GM19035 (cell line): ENCODE results near the gene PFKL.
"Not testable (repeated sequence)": the region's sequence is repeated elsewhere in the genome, so short reads cannot be mapped to it uniquely, and the experiment has no call there.

ENCODE experiments used
- ATAC-seq: cut with Tn5 transposase; IDR thresholded peaks from one replicate; pipeline ENCODE4 v1.9.1; 2021; ENCODE audit not compliant: unreplicated experiment

Gene PFKL

GRCh38 chr21:44293551-44294231 is 6.2 kb upstream of the PFKL start:
- no peak for ATAC-seq

DNA sequence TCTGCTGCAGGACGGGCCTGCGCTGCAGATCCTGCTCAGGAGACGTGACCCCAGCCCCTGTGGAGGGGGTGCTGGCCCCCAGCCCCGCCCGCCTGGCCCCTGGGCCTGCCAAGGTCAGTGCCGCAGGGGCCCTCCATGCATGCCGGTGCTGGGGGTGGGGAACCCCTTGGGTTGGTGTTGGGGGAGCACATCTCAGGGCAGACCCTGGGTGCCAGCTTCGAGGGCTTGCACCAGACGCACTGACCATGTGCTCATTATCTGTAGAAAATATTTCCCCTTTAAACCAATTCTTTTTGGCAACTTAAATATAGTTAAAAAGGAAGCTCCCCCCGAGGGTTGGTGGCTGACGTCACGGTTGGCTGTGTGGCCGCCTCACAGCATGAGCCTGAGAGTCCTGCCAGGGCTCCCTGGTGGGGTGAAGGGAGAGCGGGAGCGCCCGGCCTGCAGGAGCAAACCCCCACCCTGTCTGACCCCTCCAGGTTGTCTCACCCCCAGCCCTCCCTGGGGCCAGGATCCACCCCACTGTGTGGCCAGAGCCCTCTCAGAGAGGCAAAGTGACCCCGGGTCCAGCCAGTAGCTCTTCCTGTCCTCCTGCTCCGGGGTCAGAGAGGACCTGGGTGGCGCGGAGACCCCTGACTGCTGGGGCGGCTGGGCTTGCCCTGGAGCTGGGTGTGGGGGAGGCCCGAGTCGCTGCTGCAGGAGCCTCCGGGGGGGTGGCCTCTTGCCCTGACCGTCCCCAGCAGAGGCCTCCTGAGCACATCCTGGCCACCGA is 5.3 kb upstream of the PFKL start:
- no peak for ATAC-seq

- ATAC-seq = no peak
Measured at GRCh38 chr21:44295163-44295573, 4.7 kb upstream of the PFKL start.

GRCh38 chr21:44295646-44296045 is 4.2 kb upstream of the PFKL start:
- no peak for ATAC-seq

GRCh38 chr21:44296103-44296519 is 3.7 kb upstream of the PFKL start:
- no peak for ATAC-seq

GRCh38 chr21:44296916-44297315 is 2.9 kb upstream of the PFKL start:
- ATAC-seq = no peak

DNA sequence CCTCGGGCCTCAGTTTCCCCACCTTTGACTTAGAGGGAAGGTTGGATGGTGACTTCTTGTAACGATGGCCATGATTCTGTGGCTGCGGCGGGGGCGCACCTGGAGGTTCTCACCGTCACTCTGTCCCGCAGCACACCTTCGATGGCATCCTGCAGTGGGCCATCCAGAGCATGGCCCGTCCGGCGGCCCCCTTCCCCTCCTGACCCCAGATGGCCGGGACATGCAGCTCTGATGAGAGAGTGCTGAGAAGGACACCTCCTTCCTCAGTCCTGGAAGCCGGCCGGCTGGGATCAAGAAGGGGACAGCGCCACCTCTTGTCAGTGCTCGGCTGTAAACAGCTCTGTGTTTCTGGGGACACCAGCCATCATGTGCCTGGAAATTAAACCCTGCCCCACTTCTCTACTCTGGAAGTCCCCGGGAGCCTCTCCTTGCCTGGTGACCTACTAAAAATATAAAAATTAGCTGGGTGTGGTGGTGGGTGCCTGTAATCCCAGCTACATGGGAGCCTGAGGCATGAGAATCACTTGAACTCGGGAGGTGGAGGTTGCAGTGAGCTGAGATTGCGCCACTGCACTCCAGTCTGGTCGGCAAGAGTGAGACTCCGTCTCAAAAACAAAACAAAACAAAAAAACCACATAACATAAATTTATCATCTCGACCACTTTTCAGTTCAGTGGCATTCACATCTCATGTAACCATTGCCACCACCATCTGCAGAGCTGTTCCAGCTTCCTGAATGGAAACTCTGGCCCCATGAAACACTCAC is 2.1 kb upstream of the PFKL start:
- ATAC-seq = no peak

DNA sequence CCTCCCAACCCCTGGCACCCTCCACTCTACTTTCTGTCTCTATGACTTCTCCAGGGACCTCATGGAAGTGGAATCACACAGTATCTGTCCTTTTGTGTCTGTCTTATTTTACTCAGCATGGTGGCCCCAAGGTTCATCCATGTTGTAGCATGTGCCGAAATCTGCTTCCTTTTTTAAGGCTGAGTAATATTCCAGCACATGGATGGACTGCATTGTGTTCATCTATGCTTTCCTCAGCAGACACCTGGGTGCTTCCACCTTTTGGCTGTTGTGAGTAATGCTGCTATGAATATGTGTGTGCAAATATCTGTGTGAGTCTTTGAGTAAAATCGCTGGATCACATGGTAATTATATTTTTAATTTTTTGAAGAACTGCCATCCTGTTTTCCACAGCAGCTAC is 1.6 kb upstream of the PFKL start:
- no peak for ATAC-seq

DNA sequence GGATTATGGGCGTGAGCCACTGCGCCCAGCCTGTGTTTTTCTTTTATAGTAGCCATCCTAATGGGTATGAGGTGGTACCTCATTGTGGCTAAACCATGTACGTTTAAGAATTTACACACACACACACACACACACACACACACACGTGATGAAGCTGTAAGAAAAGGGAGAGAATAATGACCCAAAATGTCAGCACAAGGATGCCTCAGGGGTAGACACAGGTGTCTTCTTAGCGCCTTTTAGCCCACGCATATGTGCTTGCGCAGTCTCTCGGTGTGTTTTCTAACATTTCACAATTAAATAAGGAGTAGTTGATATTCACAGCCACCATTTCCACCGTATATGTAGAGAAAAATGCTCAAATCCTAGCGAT is 782 bp upstream of the PFKL start:
- no peak for ATAC-seq

DNA sequence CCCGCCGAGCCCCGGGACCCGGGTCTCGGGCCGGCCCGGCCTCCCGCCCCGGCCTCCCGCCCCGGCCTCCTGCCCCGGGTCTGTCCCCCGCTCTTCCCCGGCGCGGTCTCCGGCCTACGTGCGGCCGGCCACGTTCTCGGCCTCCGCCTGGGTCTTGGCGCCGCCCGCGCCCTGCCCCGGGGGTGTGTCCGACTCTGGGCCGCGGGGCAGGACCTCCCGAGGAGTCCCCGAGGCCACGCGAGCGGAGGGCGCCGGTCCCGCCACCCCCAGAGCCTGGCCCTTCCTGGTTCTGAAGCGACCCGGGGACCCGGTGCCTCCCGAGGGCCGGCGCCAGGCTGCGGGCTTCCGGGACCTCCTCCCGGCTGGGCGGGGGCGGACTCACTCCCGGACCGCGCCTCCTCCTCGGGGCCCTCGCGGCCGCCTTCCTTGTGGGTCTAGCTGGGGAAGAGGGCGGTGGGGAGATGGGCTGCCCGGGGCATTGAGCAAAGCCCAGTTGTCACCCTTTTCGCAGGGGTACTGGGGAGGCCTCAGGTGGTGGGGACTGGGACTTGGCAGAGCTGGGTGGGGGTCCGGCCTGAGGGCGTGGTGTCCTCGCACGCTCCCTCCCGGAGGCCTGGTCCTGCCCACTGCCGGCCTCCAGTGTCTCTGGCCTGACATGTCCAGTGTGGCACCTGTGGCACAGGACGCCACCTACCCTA is 558 bp downstream of the PFKL start:
- peak; percentile 40 for ATAC-seq

GRCh38 chr21:44301141-44301540 is 1.3 kb downstream of the PFKL start:
- ATAC-seq = no peak

- no peak for ATAC-seq
Measured at GRCh38 chr21:44301961-44302406, 2.1 kb downstream of the PFKL start.

- not testable (repeated sequence) for ATAC-seq
Measured at GRCh38 chr21:44302573-44303401, 2.9 kb downstream of the PFKL start.

GRCh38 chr21:44303490-44303981 is 3.7 kb downstream of the PFKL start:
- no peak for ATAC-seq

DNA sequence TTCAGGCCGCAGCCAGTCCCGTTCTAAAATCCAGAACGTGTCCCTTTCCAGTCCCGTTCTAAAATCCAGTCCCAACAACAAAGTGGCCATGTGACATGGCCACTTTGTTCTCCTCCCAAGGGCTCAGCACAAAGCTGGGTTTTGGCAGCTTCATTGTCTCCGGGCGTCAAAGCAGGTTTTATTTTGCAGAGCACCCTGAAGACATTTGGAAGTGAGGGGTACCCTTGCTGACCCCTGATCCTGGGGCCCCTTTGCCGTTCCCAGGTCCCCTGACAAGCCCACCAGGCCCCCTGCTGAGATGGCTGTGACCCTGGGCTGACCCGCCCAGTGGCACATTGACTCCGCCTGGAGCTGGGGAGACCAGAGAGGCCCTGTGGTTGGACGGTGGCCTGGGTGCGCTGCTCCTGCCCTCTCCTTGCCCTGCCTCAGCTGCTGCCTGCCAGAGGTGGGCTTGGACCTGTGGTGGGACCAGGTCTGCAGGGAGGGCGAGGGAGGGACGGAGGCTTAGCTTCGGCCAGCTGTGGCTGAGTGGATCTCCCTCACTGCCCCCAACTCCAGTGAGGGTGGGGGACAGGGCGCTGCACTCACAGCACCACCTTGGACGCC is 4.3 kb downstream of the PFKL start:
- ATAC-seq = no peak

DNA sequence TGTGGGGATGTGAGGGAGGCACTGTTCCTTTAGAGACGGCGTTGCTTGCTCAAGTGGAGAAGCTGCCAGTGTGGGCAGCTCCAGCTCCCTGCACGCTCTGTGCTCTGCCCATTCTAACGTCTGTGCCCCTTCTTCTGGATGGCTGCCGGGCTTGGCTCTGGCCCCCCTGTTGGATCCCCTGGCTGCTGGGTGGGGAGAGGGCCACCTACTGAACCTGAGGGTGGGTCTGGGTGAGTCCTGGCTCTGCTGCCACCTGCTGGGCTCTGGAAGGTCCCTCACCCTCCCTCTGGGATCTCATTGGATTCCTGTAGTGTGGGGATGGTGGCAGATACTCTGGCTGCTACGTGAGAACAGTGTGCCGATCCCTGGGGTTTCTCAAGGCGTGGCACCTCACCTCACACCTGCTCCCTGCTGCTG is 5.0 kb downstream of the PFKL start:
- no peak for ATAC-seq

GRCh38 chr21:44305691-44306090 is 5.8 kb downstream of the PFKL start:
- ATAC-seq = no peak

- no peak for ATAC-seq
Measured at GRCh38 chr21:44306936-44307704, 7.3 kb downstream of the PFKL start.
